Right kidney (tissue), 9 donors: ENCODE results near the gene RUBCNL.
A peak's percentile ranks its signal among the peaks of the same experiment; 100 is the strongest.
"Not testable (repeated sequence)": the region's sequence is repeated elsewhere in the genome, so short reads cannot be mapped to it uniquely, and the experiment has no call there.

ENCODE experiments used
- DNase-seq: peaks from one replicate; pipeline ENCODE4 v3.0.0-alpha.2; 2016
- long read RNA-seq, 8 donors: transcript quantifications; one replicate each; lab custom pipeline, GENCODE V29; 2026

RUBCNL gene, protein sequence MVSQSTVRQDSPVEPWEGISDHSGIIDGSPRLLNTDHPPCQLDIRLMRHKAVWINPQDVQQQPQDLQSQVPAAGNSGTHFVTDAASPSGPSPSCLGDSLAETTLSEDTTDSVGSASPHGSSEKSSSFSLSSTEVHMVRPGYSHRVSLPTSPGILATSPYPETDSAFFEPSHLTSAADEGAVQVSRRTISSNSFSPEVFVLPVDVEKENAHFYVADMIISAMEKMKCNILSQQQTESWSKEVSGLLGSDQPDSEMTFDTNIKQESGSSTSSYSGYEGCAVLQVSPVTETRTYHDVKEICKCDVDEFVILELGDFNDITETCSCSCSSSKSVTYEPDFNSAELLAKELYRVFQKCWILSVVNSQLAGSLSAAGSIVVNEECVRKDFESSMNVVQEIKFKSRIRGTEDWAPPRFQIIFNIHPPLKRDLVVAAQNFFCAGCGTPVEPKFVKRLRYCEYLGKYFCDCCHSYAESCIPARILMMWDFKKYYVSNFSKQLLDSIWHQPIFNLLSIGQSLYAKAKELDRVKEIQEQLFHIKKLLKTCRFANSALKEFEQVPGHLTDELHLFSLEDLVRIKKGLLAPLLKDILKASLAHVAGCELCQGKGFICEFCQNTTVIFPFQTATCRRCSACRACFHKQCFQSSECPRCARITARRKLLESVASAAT
- long read RNA-seq, donor 1, partial matches to known transcripts, result 0 of 1 reads
- long read RNA-seq, donor 1, other reads (novel, unspliced or antisense), result 0 of 1 reads
- long read RNA-seq, donor 2, result 0 reads
- long read RNA-seq, donor 3, result 0 reads
- long read RNA-seq, donor 4, result 0 reads
- long read RNA-seq, donor 5, result 0 reads
- long read RNA-seq, donor 6, result 0 reads
- long read RNA-seq, donor 7, result 0 reads
- long read RNA-seq, donor 8, result 0 reads

- DNase-seq, result peak; percentile 70
Measured at GRCh38 chr13:46387064-46387851, at the start of gene RUBCNL. Gene RUBCNL (minus strand): TSS chr13:46387252. CDS start chr13:46372475, 14,777 bp downstream.

GRCh38 chr13:46429558-46429957 lies 42.5 kb upstream of the RUBCNL start:
- not testable (repeated sequence) for DNase-seq

GRCh38 chr13:46405457-46405856 lies 18.4 kb upstream of the RUBCNL start:
- no peak for DNase-seq

- DNase-seq, result no peak
Measured at GRCh38 chr13:46404733-46405100, 17.7 kb upstream of the RUBCNL start.

- DNase-seq, result no peak
Measured at GRCh38 chr13:46403851-46404732, 17.0 kb upstream of the RUBCNL start.

GRCh38 chr13:46402178-46402577 lies 15.1 kb upstream of the RUBCNL start:
- DNase-seq, result no peak

GRCh38 chr13:46401432-46401831 lies 14.4 kb upstream of the RUBCNL start:
- no peak for DNase-seq

DNA sequence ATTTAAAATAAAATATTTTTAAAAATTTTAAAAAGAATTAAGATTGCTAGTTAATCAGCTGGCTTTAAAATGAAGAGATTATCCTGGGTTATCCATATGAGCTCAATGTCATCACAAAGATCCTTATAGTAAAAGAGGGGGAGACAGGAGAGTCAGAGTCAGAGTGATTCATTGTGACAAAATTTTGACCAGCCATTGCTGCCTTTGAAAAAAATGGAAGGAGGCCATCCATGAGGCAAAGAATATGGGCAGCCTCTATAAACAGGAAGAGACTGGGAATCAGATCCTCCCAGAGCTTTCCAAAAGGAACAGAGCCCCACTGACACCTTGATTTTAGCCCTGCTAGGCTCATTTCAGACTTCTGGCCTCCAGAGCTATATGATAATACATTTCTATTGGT lies 9.3 kb upstream of the RUBCNL start:
- no peak for DNase-seq

DNA sequence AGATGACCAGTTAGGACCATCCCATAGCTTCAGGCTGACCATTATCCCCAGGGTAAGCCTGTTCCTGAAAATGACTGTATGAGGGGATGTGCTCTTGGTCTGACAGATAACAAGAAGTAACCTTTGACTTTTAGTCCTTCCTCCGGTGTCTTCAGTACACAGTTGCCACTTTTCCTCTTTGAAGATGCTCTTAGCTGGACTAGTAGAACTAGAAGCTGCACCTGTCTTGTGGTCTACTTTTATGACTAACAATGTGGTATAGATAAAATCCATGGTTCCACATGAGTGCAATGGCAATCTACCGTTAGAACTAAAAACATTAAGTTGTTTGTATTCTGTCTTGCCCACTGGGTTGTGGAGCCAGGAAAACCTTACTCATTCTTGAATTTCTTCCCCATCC lies 5.9 kb upstream of the RUBCNL start:
- no peak for DNase-seq

GRCh38 chr13:46389457-46390451 lies 2.7 kb upstream of the RUBCNL start:
- no peak for DNase-seq

DNA sequence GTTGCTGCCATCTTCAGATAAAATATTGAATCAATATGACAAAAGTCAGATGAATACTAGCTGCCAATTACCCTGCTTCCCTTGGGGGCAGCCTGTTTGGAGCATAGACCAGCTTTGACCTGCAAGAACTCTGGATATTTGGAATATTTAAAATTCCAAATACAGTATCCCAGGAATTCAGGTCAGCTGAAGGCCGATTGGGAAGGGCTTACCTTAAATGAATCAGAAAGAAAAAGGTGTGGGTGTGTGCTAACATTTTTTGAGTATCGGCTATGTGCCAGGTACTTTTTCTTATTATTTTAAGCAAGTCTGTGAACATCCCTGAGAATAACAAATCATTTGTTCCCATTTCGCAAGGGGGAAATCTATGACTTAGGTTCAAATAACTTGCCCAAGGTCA lies 1.8 kb upstream of the RUBCNL start:
- DNase-seq, result no peak

DNA sequence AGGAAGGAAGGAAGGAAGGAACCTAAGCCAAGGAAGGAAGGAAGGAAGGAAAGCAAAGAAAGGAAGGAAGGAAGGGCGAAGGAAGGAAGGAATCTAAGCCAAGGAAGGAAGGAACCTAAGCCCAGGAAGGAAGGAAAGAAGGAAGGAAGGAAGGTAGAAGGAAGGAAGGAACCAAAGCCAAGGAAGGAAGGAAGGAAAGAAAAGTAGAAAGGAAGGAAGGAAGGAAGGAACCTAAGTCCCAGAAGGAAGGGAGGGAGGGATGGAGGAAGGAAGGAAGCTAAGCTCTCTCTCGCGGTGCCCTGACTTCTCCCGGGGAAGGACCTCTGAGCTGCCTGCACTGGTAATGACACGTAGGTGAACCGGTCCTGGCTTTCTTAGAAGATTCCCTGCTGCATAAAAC lies 1.3 kb upstream of the RUBCNL start:
- DNase-seq, result no peak

DNA sequence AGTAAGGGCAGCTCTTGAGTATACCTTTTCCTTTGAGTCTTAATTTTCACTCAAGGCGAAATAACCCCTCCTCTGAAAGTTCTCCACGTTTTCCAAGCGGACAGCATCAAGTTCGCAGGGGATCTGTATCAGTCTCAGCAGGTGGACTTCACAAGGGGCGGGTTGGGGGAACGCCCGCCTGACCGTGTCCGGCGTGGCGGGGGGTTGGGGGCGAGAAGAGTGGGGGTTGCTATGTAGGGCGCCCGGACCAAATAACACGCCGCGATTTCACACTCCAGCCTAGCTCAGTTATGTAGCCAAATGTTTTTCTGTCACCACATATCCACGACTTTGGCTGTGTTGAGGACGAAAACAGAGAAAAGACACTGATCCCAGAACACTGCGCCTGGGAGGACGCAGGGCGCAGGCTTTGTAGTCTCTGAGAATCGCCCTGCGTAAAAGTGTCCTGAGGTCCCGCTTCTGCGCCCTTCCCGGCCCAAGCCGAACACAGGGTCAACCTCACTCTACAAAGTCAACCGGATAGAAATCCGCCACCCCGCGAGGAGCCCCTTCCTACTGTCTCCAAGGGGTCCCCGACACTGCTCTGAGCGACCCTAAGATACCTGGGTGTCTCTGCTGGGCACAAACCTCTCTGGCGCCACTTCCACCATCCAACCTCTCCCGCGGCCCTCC lies 524 bp downstream of the RUBCNL start:
- no peak for DNase-seq

DNA sequence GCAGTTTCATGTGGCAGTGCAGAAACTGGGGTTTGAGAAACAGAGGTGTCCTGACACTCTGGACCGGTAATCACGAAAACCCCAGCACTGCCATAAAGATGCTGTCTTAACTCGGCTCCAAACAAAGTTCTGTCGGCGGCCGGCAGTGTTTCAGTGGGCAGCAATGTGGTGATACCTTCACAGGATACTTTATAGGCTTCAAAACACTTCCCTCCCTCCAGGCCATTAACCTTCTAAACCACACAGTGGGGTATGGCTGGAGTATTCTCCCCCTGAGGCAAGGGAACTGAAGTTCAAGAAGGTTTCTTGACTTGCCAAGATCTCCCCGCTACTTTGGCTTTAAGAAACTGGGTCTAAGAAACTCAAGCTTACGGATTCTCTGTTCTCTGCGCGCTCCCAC lies 1.1 kb downstream of the RUBCNL start:
- no peak for DNase-seq

- DNase-seq, result no peak
Measured at GRCh38 chr13:46383383-46383782, 3.7 kb downstream of the RUBCNL start.

DNA sequence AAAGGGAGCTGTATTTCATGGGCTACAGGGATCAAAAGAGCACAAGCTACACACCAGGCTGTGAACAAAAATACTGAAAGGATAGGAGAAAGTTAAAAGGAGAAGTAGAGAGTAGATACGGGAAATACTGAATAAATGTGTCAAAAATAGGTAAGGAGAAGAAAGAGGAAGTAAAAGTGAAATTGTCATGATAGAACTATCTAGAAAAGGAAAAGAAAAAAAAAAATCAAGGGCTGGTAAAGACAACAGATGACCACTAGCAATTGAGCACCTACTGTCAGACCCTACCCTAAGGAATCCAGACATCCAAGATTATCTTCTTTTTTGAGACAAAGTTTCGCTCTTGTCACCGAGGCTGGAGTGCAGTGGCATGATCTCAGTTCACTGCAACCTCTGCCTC lies 4.8 kb downstream of the RUBCNL start:
- no peak for DNase-seq

GRCh38 chr13:46380242-46380641 lies 6.8 kb downstream of the RUBCNL start:
- no peak for DNase-seq

- DNase-seq, result no peak
Measured at GRCh38 chr13:46379611-46380010, 7.4 kb downstream of the RUBCNL start.

DNA sequence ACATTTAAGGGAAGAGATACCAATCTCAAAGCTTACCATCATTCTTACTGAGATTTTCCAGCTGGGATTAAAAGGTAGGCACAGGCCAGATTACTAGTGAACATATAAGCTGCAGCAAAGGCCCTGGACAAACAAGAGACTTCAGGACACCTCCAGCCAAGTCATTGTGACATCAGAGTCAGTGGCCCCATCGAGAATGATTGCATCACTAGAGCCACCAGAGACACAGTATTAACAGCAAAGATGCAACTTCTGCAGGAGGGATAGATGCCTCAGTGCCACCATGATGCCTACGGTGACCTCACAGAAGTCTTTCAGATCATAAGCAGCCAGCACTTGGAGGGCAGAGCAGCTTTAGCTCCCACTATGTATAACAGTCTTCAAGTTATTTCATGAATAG lies 8.6 kb downstream of the RUBCNL start:
- DNase-seq, result no peak

DNA sequence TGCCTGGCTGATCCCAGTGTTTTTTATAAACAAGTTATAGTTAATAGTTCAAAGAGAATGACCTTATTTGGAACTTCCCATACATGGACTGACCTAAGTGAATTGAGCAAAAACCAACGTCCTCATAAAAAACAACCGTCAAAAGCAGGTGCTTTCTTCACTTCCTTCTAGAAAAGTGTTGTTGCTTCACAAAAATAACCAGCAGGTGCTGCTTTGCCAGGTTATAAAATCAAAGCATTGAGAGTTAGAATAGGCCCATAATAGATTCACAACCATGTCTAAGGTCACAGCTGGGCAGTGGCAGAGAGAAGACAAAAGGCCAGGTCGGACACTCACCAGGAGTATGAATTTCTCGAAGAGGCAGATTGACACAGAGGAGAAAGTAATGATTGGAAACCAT lies 9.5 kb downstream of the RUBCNL start:
- no peak for DNase-seq
